ENCODE results near the gene MED14.

MED14 gene

GRCh38 chrX:40663078-40663740, 72.1 kb downstream of the MED14 start:
- DNase-seq = no peak

- no peak for DNase-seq
Measured at GRCh38 chrX:40661489-40661888, 73.9 kb downstream of the MED14 start.

GRCh38 chrX:40660381-40660780, 75.0 kb downstream of the MED14 start:
- no peak for DNase-seq

- DNase-seq = no peak
Measured at GRCh38 chrX:40653535-40653934, 81.8 kb downstream of the MED14 start.

GRCh38 chrX:40652664-40653063, 82.7 kb downstream of the MED14 start:
- no peak for DNase-seq

GRCh38 chrX:40651620-40652223, 83.6 kb downstream of the MED14 start:
- peak; percentile 60 to 61 for DNase-seq

GRCh38 chrX:40647307-40648197, 87.8 kb downstream of the MED14 start, which contains the start of gene CXorf38:
CXorf38 (minus strand) TSS chrX:40647561; CDS start chrX:40647520, 41 bp downstream.
- DNase-seq = peak; percentile 89 to 90

GRCh38 chrX:40646489-40647306, 88.6 kb downstream of the MED14 start:
- peak; percentile 7 to 8 for DNase-seq

GRCh38 chrX:40644821-40645358, 90.5 kb downstream of the MED14 start:
- peak; percentile 5 to 10 for DNase-seq

GRCh38 chrX:40644176-40644575, 91.2 kb downstream of the MED14 start:
- no peak for DNase-seq

- DNase-seq = no peak
Measured at GRCh38 chrX:40637687-40638086, 97.7 kb downstream of the MED14 start.

GRCh38 chrX:40632199-40632598, 103.1 kb downstream of the MED14 start:
- no peak for DNase-seq

GRCh38 chrX:40628506-40628905, 106.8 kb downstream of the MED14 start:
- no peak for DNase-seq

- DNase-seq = no peak
Measured at GRCh38 chrX:40625294-40625693, 110.0 kb downstream of the MED14 start.

GRCh38 chrX:40623665-40624064, 111.7 kb downstream of the MED14 start:
- no peak for DNase-seq

GRCh38 chrX:40623139-40623536, 112.2 kb downstream of the MED14 start, which contains the start of gene MPC1L:
MPC1L (plus strand) TSS chrX:40623428; CDS start chrX:40623566, 138 bp downstream.
- no peak for DNase-seq

- no peak for DNase-seq
Measured at GRCh38 chrX:40622479-40623138, 112.7 kb downstream of the MED14 start.

- no peak for DNase-seq
Measured at GRCh38 chrX:40617566-40617965, 117.8 kb downstream of the MED14 start.

GRCh38 chrX:40615976-40616375, 119.4 kb downstream of the MED14 start:
- no peak for DNase-seq

GRCh38 chrX:40612511-40612910, 122.8 kb downstream of the MED14 start:
- DNase-seq = no peak

- DNase-seq = no peak
Measured at GRCh38 chrX:40607381-40607780, 128.0 kb downstream of the MED14 start.

- DNase-seq = no peak
Measured at GRCh38 chrX:40603446-40603845, 131.9 kb downstream of the MED14 start.
